ENCODE results near the gene TCN2. TPM values are rescaled to one million over a fixed set of nuclear protein-coding genes. Genes with fewer than 3 reads are reported as not detected.

The TCN2 gene
- total RNA-seq, 1 donor = 18.8 TPM

GRCh38 chr22:30634471-30635233 lies 27.7 kb downstream of the TCN2 start:
- Histone ChIP-seq H3K36me3 (ENCODE audit: insufficient read depth, low read length) (no peaks in the 10 kb centered on the region), H4K20me1 (ENCODE audit: insufficient read depth, low read length) (peaks cover 9% of the 10 kb centered on the region), H3K27ac (ENCODE audit: low read depth, low read length) (peak overlapping the region; percentile 75), H3K79me2 (ENCODE audit: insufficient read depth, low read length) (peaks cover 32% of the 10 kb centered on the region), H3K4me1 (ENCODE audit: insufficient read depth, low read length) (peaks cover 29% of the 10 kb centered on the region), H3K4me3 (ENCODE audit: insufficient read depth, low read length) (peak overlapping the region; percentile 89), H3K27me3 (ENCODE audit: insufficient read depth, low read length) (no peaks in the 10 kb centered on the region), H3K9me3 (ENCODE audit: low read depth, low read length) (no peaks in the 10 kb centered on the region), H3K4me2 (ENCODE audit: insufficient read depth, low read length) (peak overlapping the region; percentile 91), H2AFZ (ENCODE audit: low read length) (peak overlapping the region; percentile 93)
- peak; percentile 97 for TF ChIP-seq CTCF (IDR thresholded peaks at IDR 0.05; ENCODE audit: extremely low read depth, low read depth, low read length)
- peak; percentile 99 for DNase-seq (ENCODE audit: insufficient read length, low spot score, missing footprints)

GRCh38 chr22:30635273-30636225 lies 28.6 kb downstream of the TCN2 start, which contains the start of gene SLC35E4:
Gene SLC35E4 (plus strand): TSS chr22:30635781. CDS start chr22:30636451, 670 bp downstream.
- Histone ChIP-seq H3K79me2 (ENCODE audit: insufficient read depth, low read length) (peaks cover 41% of the 10 kb centered on the region), H3K27ac (ENCODE audit: low read depth, low read length) (peak within 1 kb of the TSS; percentile 86), H4K20me1 (ENCODE audit: insufficient read depth, low read length) (peaks cover 9% of the 10 kb centered on the region), H3K4me2 (ENCODE audit: insufficient read depth, low read length) (peak within 1 kb of the TSS; percentile 98), H3K36me3 (ENCODE audit: insufficient read depth, low read length) (no peaks in the 10 kb centered on the region), H3K4me1 (ENCODE audit: insufficient read depth, low read length) (peaks cover 29% of the 10 kb centered on the region), H3K4me3 (ENCODE audit: insufficient read depth, low read length) (peak within 1 kb of the TSS; percentile 89), H2AFZ (ENCODE audit: low read length) (peak within 1 kb of the TSS; percentile 96), H3K27me3 (ENCODE audit: insufficient read depth, low read length) (no peaks in the 10 kb centered on the region), H3K9me3 (ENCODE audit: low read depth, low read length) (no peaks in the 10 kb centered on the region)
- peak; percentile 99 for DNase-seq (ENCODE audit: insufficient read length, low spot score, missing footprints)
- peak; percentile 32 for TF ChIP-seq CTCF (IDR thresholded peaks at IDR 0.05; ENCODE audit: extremely low read depth, low read depth, low read length)

- Histone ChIP-seq H3K36me3 (ENCODE audit: insufficient read depth, low read length) (no peaks in the 10 kb centered on the region), H3K4me1 (ENCODE audit: insufficient read depth, low read length) (peaks cover 29% of the 10 kb centered on the region)
- DNase-seq (ENCODE audit: insufficient read length, low spot score, missing footprints) = peak; percentile 87
Measured at GRCh38 chr22:30636226-30637077, 29.5 kb downstream of the TCN2 start.

More at GRCh38 chr22:30636226-30637077, 29.5 kb downstream of the TCN2 start:
- Histone ChIP-seq H3K4me2 (ENCODE audit: insufficient read depth, low read length) (peak overlapping the region; percentile 98), H3K9me3 (ENCODE audit: low read depth, low read length) (no peaks in the 10 kb centered on the region), H2AFZ (ENCODE audit: low read length) (peak overlapping the region; percentile 96), H3K27me3 (ENCODE audit: insufficient read depth, low read length) (no peaks in the 10 kb centered on the region), H3K79me2 (ENCODE audit: insufficient read depth, low read length) (peaks cover 48% of the 10 kb centered on the region), H3K4me3 (ENCODE audit: insufficient read depth, low read length) (peak overlapping the region; percentile 89), H3K27ac (ENCODE audit: low read depth, low read length) (peak overlapping the region; percentile 86), H4K20me1 (ENCODE audit: insufficient read depth, low read length) (peaks cover 9% of the 10 kb centered on the region)
- no peak for TF ChIP-seq CTCF (IDR thresholded peaks at IDR 0.05; ENCODE audit: extremely low read depth, low read depth, low read length)

Measured in osteoblast (primary cell).